ENCODE data around the gene CD24.

Gene CD24

GRCh38 chr6:106967936-106968555 is 6.5 kb downstream of the CD24 start:
- no peak for DNase-seq (ENCODE audit: low spot score)

DNA sequence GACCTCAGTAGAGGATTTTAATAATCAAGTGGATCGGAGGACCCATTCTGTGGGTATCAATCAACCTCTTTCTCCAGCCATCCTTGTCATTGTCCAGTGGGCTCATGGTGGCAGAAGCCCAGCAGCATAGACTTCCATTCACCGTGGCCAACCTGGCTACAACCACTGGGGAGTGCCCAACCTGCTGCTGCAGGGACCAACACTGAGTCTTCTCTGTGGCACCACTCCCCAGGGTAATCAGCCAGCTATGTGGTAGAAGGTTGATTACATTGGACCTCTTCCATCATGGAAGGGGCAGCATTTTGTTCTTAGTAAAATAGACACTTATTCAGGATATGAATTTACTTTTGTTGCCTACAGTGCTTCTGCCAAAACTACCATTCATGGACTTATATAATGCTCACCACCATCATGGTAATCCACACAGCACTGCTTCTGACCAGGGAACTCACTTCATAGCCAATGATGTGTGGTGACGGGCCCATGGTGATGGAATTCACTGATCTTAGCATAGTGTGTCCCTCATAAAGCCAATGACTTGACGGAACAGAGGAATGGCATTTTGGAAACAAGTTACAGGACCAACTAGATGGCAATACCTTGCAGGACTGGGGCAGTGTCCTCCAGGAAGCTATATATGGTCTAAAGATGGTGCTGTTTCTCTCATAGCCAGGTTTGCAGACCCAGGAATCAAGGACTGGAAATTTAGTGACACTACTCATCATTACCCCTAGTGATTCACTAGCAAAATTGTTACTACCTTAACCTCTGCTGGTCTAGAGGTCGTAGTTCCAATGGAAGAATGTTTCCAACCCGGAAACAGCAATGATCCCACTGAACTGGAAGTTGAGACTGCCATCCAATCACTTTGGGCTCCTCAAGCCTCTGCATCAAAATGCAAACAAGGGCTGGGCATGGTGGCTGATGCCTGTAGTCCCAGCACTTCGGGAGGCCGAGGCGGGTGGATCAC is 7.6 kb downstream of the CD24 start:
- DNase-seq (ENCODE audit: low spot score) = no peak

- DNase-seq (ENCODE audit: low spot score) = no peak
Measured at GRCh38 chr6:106966229-106966628, 8.3 kb downstream of the CD24 start.

DNA sequence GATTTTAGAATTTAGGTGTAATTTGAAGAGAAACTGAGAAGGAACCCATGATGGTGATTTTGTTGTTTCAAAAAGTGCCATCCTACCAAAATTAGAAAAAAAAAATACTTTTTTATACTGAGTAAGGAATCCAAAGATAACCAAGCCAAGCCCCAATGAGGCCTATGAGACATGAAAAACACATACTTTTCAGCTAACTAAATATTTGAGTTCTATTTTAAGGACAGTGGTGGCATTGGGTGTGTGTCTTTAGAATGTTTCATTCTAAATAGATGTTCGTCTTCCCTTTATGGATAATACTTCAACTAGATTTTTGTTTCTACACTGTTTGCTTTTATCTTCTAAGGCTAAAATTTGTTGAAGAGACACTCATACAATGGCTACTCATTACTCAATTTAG is 9.6 kb downstream of the CD24 start:
- no peak for DNase-seq (ENCODE audit: low spot score)

DNA sequence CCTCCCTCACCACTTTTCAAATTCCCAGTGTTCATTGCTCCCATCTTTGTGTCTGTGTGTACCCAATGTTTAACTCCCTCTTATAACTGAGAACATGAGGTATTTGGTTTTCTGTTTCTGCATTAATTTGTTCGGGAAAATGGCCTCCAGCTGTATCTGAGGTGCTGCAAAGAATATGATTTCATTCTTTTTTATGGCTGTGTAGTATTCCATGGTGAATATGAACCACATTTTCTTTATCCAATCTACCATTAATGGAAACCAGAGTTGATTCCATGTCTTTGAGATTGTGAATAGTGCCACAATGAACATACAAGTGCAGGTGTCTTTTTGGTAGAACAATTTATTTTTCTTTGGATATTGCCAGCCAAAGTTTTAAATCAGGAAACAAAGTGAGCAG is 10.4 kb downstream of the CD24 start:
- DNase-seq (ENCODE audit: low spot score) = no peak

- DNase-seq (ENCODE audit: low spot score) = no peak
Measured at GRCh38 chr6:106963544-106963943, 11.0 kb downstream of the CD24 start.

DNA sequence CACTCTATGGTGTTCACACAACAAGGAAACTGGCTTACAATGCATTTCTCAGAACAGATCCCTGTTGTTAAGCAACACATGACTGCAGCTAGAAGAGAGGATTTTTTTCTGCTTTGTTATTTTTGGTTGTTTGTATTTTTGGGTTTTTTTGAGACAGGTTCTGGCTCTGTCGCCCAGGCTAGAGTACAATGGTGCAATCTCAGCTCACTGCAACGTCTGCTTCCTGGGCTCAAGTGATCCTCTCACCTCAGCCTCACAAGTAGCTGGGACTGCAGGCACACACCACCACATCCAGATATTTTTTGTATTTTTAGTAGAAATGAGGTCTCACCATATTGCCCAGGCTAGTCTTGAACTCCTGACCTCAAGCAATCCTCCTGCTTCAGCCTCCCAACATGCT is 12.7 kb downstream of the CD24 start:
- no peak for DNase-seq (ENCODE audit: low spot score)

GRCh38 chr6:106961136-106961535 is 13.4 kb downstream of the CD24 start:
- no peak for DNase-seq (ENCODE audit: low spot score)

GRCh38 chr6:106959985-106960384 is 14.5 kb downstream of the CD24 start:
- DNase-seq (ENCODE audit: low spot score) = no peak

- DNase-seq (ENCODE audit: low spot score) = no peak
Measured at GRCh38 chr6:106939848-106940247, 34.7 kb downstream of the CD24 start.

- DNase-seq (ENCODE audit: low spot score) = no peak
Measured at GRCh38 chr6:106939208-106939607, 35.3 kb downstream of the CD24 start.

DNA sequence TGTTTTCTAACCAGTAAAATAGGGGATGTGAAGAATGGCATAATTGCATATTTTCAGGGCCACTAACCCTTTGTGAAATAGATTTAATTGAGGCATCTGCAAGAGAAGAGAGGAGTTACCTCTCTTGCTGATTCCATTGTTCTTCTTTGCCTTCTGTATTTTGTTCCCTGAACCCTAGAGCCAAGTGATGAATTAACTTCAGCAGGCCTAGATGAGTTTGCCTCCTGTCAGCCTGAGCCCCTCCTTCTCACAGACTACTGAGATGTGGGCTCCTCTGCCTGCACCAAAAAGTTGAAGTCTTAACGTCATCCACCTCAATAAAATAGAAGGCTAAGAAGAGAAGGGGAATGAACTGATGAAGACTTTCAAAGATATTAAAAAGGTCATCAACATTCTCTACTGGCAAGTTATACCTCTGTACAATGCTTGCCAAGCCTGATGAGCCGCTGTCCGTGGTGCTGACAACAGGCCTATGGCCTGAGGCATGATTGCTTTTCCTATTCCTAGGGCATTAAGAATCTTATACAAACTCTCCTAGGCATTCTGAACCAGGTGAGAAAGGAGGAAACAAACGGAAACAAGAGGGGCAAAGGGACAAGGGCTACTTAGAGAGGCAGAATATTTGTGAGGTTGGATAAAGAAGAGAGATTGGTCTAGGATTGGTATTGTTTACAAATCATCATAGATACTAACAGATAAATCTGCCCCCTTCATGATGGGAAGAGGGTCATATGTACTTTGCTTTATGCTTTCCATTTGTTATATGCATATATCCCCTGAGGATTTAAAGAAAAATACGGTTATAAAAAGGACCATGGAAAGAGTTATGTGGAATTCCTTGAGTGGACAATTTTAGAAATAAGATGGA is 46.8 kb downstream of the CD24 start:
- DNase-seq (ENCODE audit: low spot score) = peak; percentile 58

DNA sequence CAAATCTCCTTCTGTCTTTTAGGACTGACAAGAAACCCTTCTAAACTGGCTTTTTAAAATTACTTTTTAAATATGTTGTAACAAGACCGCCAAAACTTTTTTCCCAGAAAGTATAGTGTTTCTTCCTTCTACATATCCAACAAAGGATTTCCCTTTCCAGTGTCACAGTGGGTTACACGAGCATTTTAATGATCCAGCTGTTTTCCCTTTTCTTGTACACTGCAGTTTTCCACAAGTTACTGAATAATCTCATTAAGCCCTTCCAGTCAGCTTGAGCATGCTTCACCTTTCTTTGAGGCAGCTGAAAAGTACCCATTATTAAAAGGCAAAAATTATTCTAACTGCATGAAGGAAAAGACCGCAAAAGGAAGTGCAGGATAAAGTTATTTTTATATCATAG is 48.6 kb downstream of the CD24 start:
- no peak for DNase-seq (ENCODE audit: low spot score)

- no peak for DNase-seq (ENCODE audit: low spot score)
Measured at GRCh38 chr6:106924694-106925523, 49.6 kb downstream of the CD24 start.

DNA sequence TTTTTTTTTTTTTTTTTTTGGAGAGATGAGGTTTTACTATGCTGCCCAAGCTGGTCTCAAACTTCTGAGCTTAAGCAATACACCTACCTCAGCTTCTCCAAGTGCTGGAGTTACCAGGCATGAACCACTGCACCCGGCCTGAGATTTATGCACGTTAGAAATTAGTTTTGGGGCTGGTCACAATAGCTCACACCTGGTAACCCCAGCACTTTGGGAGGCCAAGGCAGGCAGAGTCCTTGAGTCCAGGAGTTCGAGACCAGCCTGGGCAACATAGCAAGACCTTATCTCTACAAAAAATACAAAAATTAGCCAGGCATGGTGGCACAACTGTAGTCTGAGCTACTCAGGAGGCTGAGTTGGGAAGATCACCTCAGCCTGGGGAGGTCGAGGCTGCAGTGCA is 51.9 kb downstream of the CD24 start:
- DNase-seq (ENCODE audit: low spot score) = no peak

Measured in RKO (cell line).